NT2/D1 (cell line): ENCODE data around the gene GRK2.
"Not testable (repeated sequence)": the region's sequence is repeated elsewhere in the genome, so short reads cannot be mapped to it uniquely, and the experiment has no call there.

Experiments used
- DNase-seq: peaks from one replicate; pipeline ENCODE4 v3.0.0-alpha.2; 2011; ENCODE audit warnings: low read depth, low spot score
- H3K27me3 ChIP-seq: 2 replicates; pipeline ENCODE4 v1.6.0; 2011; ENCODE audit warnings: mild to moderate bottlenecking; ENCODE audit not compliant: insufficient read length, insufficient read depth
- H3K36me3 ChIP-seq: 2 replicates; pipeline ENCODE4 v1.6.1; 2011; ENCODE audit warnings: mild to moderate bottlenecking, low read length, mixed read lengths; ENCODE audit not compliant: insufficient read depth, insufficient read length
- H3K4me1 ChIP-seq: 2 replicates; pipeline ENCODE4 v1.5.1; 2011; ENCODE audit not compliant: insufficient read depth, insufficient read length
- H3K4me3 ChIP-seq: 2 replicates; pipeline ENCODE4 v1.5.1; 2011; ENCODE audit warnings: low read depth; ENCODE audit not compliant: insufficient read length
- H3K9ac ChIP-seq: 2 replicates; pipeline ENCODE4 v1.6.0; 2011; ENCODE audit warnings: low read depth; ENCODE audit not compliant: insufficient read length
- H3K9me3 ChIP-seq: 2 replicates; pipeline ENCODE4 v1.5.1; 2011; ENCODE audit warnings: mild to moderate bottlenecking, low read length; ENCODE audit not compliant: insufficient read depth
- SUZ12 ChIP-seq: IDR thresholded peaks from 2 replicates; pipeline ENCODE4 v1.6.1; 2011; ENCODE audit not compliant: insufficient read length, insufficient read depth; ENCODE audit errors: extremely low read depth
- YY1 ChIP-seq: IDR thresholded peaks from 2 replicates; pipeline ENCODE4 v1.6.1; 2011; ENCODE audit not compliant: insufficient read length, insufficient read depth
- ZNF274 ChIP-seq: IDR thresholded peaks from 2 replicates; pipeline ENCODE4 v1.6.1; 2011; ENCODE audit warnings: mild to moderate bottlenecking, low read depth, low read length

GRK2 gene

GRCh38 chr11:67254798-67255197 lies 11.5 kb upstream of the GRK2 start:
- no peaks in the 10 kb centered on the region for H3K4me1 ChIP-seq
- H3K36me3 ChIP-seq: peaks cover 82% of the 10 kb centered on the region
- H3K9me3 ChIP-seq: no peaks in the 10 kb centered on the region
- H3K4me3 ChIP-seq: no peak overlapping the region
- H3K27me3 ChIP-seq: no peaks in the 10 kb centered on the region
- DNase-seq: no peak
- H3K9ac ChIP-seq: no peak overlapping the region
- TF ChIP-seq SUZ12 (no peak), YY1 (no peak), ZNF274 (no peak)

DNA sequence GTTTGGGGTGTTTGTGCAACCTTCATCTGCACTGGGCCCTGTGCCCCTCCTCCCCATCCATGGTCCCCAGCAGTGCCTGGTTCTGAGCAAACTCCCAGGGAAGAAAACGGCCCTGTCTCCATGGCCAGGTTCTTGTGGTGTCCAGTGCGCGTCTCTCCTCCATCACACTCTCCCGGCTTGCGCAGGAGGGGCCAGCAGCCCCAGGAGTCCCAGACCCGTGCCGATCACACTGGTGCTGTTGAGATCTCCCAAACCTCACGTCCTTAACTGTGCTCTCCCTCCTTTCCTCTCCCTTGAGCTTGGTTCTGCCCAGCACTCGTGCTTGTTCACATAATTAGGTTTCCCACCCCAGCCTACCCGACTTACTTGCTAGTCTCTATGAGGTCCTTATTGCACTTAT lies 10.9 kb upstream of the GRK2 start:
- H3K27me3 ChIP-seq: no peaks in the 10 kb centered on the region
- H3K4me1 ChIP-seq: no peaks in the 10 kb centered on the region
- no peak for DNase-seq
- TF ChIP-seq YY1: no peak
- no peaks in the 10 kb centered on the region for H3K9me3 ChIP-seq
- no peak overlapping the region for H3K4me3 ChIP-seq
- H3K36me3 ChIP-seq: peaks cover 76% of the 10 kb centered on the region
- H3K9ac ChIP-seq: no peak overlapping the region

- no peak for DNase-seq
- no peaks in the 10 kb centered on the region for H3K27me3 ChIP-seq
- no peaks in the 10 kb centered on the region for H3K9me3 ChIP-seq
- H3K9ac ChIP-seq: no peak overlapping the region
- no peaks in the 10 kb centered on the region for H3K4me1 ChIP-seq
- no peak overlapping the region for H3K4me3 ChIP-seq
- H3K36me3 ChIP-seq: peaks cover 71% of the 10 kb centered on the region
- no peak for TF ChIP-seq YY1
- no peak for TF ChIP-seq SUZ12
- TF ChIP-seq ZNF274: no peak
Observed at GRCh38 chr11:67255864-67256263, 10.4 kb upstream of the GRK2 start.

GRCh38 chr11:67256477-67257135 lies 9.7 kb upstream of the GRK2 start:
- Histone ChIP-seq H3K36me3 (peaks cover 64% of the 10 kb centered on the region), H3K4me1 (no peaks in the 10 kb centered on the region), H3K9ac (no peak overlapping the region), H3K27me3 (no peaks in the 10 kb centered on the region), H3K9me3 (no peaks in the 10 kb centered on the region), H3K4me3 (no peak overlapping the region)
- TF ChIP-seq YY1 (no peak), ZNF274 (no peak), SUZ12 (no peak)
- no peak for DNase-seq

GRCh38 chr11:67260406-67260805 lies 5.9 kb upstream of the GRK2 start:
- DNase-seq: no peak
- peaks cover 19% of the 10 kb centered on the region for H3K27me3 ChIP-seq
- TF ChIP-seq SUZ12: no peak
- TF ChIP-seq ZNF274: no peak
- TF ChIP-seq YY1: no peak
- H3K9ac ChIP-seq: no peak overlapping the region
- no peak overlapping the region for H3K4me3 ChIP-seq
- peaks cover 15% of the 10 kb centered on the region for H3K4me1 ChIP-seq
- H3K9me3 ChIP-seq: no peaks in the 10 kb centered on the region
- H3K36me3 ChIP-seq: peaks cover 26% of the 10 kb centered on the region

DNA sequence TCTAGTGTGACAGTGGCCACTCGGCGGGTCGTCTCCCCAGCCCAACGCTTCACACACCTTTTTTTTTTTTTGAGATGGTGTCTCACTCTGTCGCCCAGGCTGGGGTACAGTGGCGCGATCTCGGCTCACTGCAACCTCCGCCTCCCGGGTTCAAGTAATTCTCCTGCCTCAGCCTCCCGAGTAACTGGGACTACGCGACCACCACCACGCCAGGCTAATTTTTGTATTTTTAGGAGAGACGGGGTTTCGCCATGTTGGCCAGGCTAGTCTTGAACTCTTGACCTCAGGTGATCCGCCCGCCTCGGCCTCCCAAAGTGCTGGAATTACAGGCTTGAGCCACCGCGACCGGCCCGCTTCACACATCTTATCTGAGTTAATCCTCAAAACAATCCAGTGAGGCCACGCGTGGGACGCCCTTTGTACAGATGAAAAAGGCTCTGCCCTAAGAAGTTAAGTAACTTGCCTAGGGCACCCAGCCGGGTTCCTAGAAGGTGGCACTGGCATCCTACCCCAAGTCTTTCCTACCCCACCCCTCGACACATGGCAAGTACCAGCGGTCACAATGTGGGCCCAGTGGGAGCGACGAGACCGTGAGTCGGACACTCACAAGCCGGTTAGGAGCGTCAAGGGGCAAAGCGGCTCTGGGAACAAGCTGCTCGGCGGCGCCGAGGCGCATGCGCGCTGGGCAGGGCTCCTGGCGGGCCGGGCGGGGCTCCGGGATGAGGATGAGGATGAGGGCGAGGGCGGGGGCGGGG lies 5.2 kb upstream of the GRK2 start:
- DNase-seq, H3K9me3 ChIP-seq: not testable (repeated sequence)
- Histone ChIP-seq H3K4me1 (peaks cover 15% of the 10 kb centered on the region), H3K4me3 (peak overlapping the region; percentile 35), H3K27me3 (peaks cover 26% of the 10 kb centered on the region), H3K9ac (peak overlapping the region; percentile 54), H3K36me3 (peaks cover 19% of the 10 kb centered on the region)

GRCh38 chr11:67261640-67261945 lies 4.7 kb upstream of the GRK2 start:
- TF ChIP-seq YY1 (no peak), ZNF274 (no peak)
- H3K4me3 ChIP-seq: no peak overlapping the region
- DNase-seq: no peak
- peak overlapping the region; percentile 39 for H3K9ac ChIP-seq
- peaks cover 14% of the 10 kb centered on the region for H3K36me3 ChIP-seq
- H3K27me3 ChIP-seq: peaks cover 26% of the 10 kb centered on the region
- H3K4me1 ChIP-seq: peaks cover 15% of the 10 kb centered on the region
- H3K9me3 ChIP-seq: no peaks in the 10 kb centered on the region
